Stimulated activated CD4-positive, alpha-beta T cell treated with anti-CD3 and anti-CD28 coated beads, Interleukin-4, amount 100 ng/mL, for 1 hour (primary cell): ENCODE data around the gene SKIL.

Experiments used
- DNase-seq: peaks from one replicate; pipeline ENCODE4 v3.0.0-alpha.2; 2020

SKIL gene

DNA sequence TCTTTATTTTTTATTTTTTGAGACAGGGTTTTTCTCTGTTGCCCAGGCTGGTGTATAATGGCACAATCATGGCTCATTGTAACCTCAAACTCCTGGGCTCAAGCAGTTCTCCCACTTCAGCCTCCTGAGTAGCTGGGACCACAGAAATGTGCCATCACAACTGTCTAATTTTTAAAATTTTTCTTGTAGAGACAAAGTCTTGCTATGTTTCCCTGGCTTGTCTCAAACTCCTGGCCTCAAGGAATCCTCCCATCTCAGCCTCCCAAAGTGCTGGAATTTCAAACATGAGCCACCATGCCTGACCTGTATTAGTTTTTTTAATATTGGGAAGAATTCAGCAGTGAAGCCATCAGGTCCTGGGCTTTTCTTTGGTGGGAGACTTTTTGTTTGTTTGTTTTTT, 47.6 kb downstream of the SKIL start:
- no peak for DNase-seq

DNA sequence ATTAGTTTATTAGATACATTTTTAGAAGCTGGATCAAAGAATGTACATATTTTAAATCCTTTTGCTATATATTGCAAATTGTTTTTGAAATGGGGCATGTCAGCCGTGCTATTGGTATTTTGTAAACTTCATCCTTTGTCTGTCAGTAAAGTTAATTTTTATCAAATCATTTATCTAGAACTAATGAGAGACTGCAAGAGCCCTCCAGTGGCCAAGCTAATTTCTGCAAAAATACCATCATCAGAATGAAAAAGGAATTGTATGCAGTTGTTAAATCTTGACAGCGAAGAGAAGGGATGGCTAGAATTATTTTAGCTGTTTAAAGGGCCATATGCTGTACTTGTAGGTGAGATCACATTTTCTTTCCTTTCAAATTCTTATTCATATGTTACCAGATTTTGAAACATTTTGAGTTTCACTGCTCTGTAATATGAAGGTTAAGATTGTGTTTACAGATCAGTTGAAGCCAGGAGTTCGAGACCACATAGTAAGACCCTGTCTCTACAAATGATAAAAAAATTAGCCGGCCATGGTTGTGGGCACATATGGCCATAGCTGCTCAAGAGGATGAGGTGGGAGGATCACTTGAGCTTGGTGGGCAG, 53.0 kb downstream of the SKIL start:
- DNase-seq = no peak

DNA sequence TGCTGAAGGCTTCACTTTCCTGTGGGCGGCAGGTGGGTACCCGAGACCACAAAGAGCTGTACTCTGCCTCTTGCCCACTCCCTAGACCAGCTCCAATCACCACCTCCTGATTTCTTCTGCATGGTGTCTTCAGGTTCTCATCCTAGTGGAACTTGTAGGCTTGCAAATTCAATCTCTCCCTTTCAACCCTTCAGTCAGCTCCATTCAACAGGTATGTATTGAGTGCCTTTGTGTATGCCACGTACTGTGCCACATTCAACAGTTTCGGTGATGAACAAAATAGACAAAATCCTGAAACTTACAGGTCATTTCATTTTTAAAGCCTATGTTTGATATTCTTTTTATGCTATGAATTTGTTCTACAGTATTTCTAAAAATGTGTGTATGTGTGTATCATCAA, 55.8 kb downstream of the SKIL start:
- DNase-seq = no peak

DNA sequence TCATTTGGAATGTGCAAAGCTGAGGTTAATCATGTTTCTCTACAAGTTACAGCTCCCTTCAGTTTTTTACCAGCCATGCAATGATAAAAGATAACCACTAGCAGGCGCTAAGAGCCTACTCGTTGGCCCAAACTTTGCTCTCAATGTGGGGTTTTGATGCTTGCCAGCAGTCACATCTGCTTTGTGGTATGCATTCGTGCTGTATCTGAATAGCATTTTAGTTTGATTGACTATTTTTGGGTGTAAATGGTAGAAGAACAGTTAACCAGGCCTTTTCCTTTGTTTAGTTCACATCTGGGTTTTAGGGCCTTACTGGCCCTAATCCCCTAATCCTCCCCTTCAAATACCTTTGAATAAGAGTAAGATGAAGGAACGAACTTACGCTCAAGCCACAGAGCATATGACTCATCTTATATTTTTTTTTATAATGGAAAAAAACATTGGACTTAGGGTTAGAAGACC, 56.7 kb downstream of the SKIL start:
- peak; percentile 5 for DNase-seq

DNA sequence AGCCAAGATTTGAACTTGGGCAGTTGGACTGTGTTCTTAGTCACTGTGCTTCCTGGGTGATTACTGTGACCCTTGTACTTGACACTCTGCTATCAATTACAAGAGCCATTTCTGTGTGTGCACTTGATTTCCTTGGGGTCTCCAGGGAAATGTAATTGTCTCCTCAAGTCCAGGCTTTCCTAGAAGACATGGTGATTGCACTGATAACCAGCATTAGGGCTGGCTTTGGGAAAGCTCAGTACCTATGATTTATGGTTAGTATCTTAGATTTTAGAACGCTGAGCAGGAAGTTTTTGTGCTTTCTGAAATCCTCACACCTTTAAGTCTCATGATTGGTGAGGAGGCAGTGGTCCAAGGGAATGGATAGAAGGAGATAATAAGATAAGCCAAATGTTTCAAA, 59.6 kb downstream of the SKIL start:
- no peak for DNase-seq

DNA sequence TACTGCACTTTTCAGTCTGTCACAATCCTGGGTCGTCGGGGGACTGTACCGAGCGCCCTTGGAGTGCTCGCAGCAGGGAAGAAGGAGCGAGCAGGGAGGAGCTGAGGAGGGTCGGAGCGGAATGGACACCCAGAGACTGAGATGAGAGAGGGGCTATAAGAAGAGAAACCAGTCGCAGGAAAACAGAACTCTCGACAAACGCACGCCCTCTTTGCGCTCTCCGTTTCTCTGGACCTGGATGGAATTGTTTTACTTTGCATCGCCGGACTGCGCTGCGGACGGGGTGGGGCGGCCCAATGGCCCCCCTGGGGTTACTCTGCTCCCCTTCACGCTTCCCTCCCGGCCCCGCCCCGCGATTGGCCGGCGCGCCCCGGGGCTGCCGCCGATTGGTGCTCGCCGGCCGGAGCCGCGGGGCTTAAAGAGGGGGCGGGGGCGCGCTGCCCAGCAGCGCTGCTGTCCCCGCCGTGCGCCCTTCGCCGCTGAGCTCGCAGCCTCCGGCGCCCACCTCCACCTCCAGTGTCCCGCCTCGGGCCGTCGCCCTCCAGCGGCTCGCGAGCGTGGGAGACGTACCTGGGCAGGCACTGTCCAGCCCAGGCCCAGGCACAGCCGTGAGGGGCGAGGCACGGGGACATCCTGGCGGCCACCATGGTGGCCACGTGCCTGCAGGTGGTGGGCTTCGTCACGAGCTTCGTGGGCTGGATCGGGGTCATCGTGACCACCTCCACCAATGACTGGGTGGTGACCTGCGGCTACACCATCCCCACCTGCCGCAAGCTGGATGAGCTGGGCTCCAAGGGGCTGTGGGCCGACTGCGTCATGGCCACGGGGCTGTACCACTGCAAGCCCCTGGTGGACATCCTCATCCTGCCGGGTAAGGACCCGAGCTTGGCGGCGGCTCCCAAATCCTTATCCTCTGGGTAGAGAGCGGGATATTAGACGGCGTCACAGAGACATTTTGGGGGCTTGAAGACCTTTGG, 61.2 kb downstream of the SKIL start, which contains the start of gene CLDN11:
TSS of gene CLDN11 (plus strand) at position 447 of the 977 bp plus-strand sequence. CDS start at position 646, 199 bp downstream.
- no peak for DNase-seq

DNA sequence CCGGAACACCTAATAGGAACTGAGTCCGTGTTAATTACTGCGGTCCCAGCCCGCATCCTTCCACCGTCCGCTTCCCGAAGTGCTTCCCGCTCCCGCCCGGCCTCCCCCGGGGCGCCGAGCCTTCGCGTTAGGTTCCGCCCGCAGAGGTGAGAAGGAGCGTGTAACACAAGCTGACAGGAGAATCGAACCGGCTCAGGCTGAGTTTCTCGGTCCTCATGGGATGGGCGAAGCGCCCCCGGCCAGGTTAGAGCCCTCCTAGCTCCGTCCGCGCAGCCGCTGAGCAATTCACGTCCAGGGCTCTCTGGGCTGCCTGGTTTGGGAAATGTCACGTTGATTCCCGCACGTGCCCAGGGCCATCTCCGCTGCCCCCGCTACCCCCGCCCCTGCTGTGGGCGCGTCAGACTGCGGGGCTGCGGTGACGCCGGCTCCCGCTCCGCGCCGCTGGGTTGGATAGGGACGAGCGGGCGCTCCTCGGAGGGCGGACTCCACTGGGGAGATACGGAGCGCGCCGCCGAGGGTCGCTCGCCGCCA, 62.1 kb downstream of the SKIL start:
- DNase-seq = no peak

DNA sequence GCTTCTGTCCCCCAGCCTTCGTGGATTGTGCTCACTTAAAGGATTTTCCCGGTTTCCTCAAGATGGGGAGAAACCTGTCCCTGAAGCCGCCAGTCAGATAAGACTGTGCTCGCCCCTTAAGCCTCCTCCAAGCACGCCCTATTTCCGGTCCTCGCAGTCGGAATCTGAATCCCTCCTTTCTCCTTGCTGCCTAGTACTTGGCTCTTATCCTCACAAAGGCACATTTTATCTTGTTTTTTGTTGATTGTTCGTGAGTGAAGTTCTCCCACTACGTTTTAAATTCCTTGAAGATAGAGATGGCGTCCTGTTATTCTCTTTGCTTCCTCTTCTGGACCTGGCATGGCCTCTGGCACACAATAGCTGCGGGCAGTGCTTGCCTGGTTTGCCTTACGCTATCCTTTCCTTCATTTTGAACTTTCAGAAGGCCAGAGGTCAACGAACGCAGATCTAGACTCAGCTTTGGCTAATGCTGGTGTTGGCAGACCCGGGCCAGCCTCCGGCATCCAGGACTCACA, 62.8 kb downstream of the SKIL start:
- DNase-seq = no peak

DNA sequence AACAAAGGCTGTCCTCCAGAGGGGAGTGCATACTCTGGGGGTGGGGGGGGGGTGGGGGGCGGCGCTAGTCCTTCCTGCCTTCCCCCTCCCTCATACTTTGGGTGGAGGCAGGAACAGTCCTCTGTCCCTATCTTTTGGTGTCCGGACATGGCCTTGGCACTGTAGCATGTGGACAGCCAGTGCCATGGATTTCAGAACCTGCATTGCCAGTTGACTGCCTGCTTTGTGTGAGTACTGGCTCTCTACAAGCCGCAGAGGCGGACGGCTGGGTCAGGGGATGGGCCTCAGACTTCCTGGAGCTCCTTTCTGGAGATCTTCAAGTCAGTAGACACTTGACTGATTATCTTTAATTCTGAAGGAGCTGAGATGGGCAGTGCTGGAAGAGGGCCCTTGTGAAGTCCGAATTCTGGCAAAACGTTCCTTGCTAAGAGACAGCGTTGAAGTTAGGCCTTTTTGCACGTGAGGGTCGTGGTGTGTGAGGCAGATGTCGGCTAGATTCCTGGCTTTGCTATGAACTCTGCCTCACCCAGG, 63.7 kb downstream of the SKIL start:
- DNase-seq = no peak

DNA sequence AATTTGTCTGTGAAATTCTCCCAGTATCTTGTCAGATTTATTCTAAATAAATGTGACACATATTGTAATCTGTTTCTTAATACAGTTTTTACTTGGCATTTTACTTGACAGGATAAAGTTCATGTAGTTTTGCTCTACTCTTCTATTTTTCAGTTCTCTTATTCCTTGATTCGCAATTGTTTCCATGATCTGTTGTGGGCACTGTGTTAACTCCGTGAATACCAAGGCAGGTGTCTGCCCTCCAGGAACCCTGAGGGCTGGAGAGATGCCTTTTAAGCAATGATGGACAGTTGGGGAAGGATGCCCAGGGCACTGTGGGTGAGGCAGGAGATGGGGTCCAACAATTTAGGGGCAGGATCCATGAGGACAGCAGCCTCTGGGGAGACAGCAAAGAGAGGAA, 64.2 kb downstream of the SKIL start:
- no peak for DNase-seq

DNA sequence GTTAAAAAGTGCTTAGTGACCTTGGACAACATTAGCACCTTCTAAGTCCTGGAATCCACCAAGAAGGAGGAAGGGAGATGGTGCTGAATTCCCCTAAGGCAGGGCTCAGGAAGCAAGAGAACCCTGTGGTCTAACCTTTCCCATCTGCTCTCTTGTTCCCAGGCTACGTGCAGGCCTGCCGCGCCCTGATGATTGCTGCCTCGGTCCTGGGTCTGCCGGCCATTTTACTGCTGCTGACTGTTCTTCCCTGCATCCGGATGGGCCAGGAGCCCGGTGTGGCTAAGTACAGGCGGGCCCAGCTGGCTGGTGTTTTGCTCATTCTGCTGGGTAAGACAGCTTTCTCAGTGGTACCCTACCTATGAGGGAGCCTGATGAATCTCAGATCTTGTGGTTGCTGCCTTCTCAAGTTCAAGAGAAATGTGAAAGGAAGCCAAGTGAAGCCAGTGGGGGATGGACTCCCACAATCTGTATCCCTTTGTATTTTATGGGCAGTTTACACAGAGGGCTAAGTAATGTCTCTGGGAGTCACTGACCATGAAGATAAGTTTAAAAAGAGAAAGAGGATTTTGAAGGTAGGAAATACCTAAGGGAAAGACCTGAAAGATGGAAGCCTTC, 65.6 kb downstream of the SKIL start:
- no peak for DNase-seq

DNA sequence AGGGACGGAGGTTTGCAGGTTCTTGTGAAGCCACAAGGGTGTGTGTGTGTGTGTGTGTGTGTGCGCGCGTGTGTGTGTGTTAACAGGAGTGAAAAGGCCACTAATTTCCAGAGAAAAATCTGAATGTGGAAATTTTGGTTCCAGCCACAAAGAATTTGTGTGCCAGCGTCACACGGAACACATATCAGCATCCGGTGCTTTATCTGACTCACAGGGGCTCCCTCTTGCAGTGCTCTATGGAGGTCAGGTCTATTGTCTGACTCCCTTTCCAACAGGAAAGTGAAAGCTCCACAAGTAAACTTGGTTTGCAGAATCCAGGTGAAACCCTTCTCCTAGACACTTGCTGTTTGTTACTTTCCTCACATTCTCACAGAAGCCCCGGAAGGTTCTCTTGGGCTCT, 67.4 kb downstream of the SKIL start:
- no peak for DNase-seq

DNA sequence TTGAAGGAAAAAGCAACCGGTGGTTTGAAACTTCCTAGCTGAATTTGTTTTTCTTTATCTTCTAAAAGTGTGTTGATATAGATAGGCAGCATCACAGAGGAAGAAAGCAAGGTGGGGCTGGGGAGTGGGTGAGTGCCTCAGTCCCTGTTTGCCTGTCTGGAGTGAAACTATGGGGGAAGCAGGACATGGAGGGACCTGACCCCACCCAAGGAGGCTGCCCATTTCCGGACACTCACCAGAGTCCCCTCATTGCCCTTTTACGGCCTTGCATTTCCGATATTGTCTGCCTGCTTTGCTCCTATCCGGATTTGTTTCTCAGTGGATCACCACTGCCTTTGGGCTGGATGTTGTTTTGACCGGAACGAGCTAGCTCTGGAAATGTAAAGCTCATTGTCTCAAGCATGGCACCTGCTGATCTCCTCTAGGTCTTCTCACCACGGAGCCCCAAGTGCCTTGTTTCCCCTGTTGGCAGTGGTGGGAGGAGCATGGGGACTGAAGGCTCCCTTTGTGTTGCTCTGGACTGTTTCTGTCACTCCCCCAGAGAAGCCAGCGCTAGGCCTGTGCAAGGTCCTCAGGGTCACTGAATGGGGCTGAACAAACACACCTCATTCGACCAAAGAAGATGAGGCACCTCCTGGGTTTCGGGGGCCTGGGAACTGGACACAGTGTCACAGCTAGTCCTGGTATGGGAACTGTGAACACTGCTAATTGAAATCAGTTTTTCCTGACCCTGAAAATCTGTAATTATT, 68.2 kb downstream of the SKIL start:
- no peak for DNase-seq

DNA sequence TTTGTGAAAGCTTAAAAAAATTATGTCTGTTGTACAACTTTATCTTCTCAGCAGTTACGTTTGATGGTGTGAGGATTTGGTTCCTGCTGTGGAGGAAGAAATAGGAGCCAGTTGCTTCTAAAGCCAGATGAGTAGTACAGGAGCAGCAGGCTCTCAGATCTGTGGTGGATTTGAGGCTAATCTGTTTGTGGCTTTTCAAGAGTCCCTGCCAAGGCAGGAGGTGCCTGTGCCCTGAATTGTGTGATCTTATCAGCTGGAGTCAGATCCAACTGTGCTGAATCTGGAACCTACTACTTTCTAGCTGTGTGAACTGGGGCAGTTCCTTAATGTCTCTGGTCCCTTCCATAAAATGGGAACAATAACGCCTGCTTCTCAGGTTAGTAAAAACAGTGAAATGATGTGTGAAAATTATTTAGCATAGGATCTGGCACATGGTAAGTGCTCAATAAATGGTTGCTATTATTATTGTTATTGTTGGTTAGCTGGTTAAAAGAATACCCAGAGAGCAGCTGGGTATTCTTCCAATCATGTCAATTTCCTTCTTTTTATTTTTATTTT, 68.8 kb downstream of the SKIL start:
- DNase-seq = no peak

DNA sequence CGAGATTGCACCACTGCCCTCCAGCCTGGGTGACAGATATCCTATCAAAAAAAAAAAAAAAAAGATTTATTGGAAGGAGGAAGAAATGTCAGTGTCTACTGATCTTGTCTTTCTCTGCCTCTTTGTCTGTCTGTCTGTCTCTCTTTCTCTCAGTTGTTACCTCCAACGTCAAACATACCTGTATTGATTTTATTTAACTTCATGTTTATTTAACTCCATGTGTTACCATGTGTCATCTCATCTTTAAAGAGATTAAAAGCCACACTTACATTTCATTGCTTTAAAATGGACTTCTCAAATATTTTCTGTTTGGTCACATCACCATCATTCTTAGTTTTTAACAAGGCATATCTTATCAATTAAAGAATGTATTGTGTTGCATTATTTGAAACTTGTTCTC, 70.6 kb downstream of the SKIL start:
- DNase-seq = no peak

DNA sequence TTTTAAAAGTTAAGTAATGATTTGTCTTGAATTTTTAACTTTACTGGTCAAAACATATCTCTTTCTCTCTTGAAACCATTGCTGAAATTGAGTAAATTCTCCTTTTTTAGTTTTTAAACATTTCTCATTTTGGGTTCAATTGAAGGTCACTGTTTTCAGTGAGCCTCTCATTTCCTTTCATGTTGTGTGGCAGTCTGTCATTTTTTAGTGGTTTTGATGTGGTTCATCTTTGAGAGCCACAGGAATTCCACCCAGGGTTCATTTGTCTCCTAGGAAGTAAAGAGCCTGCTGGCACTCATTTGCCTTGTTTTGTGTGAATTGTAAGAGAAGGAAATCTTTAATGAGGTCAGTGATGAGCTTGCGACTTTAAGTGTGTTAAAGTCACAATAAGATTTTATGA, 71.5 kb downstream of the SKIL start:
- DNase-seq = no peak

DNA sequence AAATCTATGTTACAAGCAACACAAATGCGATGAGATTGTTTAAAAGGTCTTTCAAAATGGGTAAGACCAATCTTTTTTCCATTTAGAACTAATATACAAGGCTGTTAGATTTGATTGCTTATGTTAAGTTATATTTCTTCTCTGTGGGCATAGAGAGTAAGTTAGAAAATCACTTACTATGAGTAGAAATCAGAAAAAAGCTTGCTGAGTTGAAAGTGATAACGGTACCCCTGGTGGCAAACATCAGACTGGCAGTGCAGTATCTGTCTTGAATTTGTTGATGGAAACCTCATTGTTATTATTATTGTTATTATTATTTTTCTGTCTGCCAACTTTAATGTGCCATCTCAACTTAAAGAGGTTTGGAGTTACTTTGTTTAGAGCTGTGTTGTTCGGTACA, 73.5 kb downstream of the SKIL start:
- no peak for DNase-seq

DNA sequence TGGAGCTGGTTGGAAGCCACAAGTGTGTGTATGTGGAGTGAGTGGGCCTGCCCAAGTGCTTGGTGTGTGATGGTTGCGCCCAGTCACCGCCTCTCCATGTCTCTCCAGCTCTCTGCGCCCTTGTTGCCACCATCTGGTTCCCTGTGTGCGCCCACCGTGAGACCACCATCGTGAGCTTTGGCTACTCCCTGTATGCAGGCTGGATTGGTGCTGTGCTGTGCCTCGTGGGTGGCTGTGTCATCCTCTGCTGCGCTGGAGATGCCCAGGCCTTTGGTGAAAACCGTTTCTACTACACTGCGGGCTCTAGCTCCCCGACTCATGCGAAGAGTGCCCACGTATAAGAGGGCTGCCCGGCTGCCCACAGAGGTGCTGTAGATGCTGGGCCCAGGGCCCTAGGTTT, 74.9 kb downstream of the SKIL start:
- no peak for DNase-seq

DNA sequence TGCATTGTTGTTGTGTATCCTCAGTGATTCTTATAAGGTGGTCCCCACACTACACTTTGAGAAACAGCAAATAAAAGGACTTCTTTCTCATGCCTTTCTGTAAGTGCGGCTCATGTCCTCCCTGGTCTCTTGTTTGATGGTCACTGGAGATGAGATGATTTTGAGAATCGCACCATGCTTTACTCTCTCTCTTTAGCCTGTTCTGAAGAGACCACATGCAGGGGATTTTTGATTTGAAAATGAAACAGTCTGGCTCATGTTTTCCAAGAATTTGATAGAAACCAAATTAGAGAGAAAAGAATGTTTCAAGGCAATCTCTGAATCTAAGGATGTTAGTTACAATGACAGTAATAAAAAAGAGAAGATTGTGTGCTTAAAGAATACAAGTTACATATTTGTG, 79.2 kb downstream of the SKIL start:
- no peak for DNase-seq

DNA sequence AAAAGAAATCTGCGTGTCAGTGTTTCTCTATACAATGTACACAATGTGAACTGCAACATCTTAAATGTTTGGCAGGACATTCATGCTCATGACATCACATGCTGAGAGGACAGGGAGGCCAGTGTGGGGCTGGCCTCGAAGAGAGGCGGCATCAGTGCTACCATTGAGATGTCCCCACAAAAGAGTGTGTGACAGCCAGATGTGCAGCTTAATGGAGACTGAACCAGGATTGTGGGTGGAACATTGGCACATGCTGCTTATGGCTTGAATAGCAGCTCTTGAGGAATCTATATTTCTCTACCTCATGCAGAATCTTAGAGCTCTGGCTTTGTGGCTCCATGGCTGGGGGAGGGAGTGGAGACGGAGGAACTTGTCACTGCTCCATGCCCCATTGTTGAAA, 79.7 kb downstream of the SKIL start:
- DNase-seq = no peak

DNA sequence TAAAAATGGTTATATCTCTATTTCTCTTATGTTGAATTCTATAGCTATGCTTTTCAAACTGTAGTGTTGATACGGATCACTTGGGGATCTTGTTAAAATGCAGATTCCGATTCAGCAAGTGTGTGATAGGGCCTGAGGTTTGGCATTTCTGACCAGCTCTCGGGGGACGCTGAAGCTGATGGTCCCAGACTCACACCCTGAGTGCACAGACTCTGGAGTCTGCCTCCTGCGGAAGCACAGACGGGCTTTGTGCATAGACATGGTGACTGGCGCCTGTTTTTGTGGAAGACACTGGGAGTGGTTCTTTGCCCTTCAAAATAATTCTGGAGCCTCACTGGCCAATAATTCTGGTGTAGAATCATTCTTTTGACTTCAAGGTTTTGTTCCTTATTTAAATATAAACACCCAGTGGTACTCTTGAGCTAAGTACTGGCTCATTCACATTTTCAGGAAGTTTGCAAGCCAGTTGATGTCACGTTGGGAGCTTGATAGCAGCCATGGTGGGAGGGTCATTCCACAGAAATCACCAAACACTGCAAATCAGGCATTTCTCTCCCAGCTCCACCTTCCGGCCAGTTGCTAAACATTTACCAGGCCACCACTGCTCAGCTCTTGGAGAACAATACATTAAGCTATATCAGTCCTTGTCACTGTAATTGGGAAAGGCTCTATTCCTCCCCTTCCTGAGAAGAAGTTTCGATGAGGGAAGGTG, 80.3 kb downstream of the SKIL start:
- DNase-seq = no peak
